MV-4-11 (cell line): ENCODE measurements around the gene ASAP2.

ENCODE experiments used
- DNase-seq: peaks from one replicate; lab custom pipeline; 2025; lab: John Stamatoyannopoulos, UW

ASAP2 gene

GRCh38 chr2:9347411-9347881 is 140.8 kb downstream of the ASAP2 start:
- peak; percentile 36 for DNase-seq

DNA sequence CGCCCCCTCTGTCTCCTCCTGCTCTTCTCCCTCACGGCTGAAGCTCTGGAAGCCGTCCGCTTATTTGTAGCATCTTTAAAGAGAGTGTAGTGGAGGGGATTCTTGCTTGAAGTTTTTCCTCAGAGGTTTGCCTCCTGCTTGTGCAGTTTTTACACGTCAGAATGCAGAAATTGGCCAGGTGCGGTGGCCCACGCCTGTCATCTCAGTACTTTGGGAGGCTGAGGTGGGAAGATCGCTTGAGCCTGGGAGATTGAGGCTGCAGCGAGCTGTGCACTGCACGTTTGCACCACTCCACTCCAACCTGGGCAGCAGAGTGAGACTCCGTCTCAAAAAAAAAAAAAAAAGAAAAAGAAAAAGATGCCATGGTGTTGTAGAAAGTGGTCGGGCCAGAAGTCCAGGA is 147.7 kb downstream of the ASAP2 start:
- no peak for DNase-seq

DNA sequence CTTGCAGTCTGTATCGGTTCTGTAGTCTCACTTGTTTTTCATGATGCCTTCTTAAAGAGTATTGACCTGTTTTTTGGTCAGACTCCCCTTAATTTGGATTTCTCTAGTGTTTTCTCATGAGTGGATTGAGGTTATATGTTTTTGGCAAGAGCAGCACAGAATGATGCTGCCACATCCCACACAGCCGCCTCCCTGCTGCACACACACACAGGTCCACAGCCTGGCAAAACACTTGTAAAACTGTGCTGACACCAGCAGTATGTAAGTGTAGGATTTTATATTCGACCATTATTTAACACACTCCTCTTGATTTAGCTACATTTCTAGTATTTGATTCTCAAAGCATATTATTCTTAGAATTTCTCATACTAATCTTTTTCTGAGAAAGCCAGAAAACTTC is 148.7 kb downstream of the ASAP2 start:
- no peak for DNase-seq

- DNase-seq = no peak
These were observed 149.1 kb downstream of the ASAP2 start for GRCh38 chr2:9355716-9356115.

- DNase-seq = no peak
These were observed 149.6 kb downstream of the ASAP2 start for GRCh38 chr2:9356261-9356660.

- no peak for DNase-seq
These were observed 152.2 kb downstream of the ASAP2 start for GRCh38 chr2:9358846-9359245.

DNA sequence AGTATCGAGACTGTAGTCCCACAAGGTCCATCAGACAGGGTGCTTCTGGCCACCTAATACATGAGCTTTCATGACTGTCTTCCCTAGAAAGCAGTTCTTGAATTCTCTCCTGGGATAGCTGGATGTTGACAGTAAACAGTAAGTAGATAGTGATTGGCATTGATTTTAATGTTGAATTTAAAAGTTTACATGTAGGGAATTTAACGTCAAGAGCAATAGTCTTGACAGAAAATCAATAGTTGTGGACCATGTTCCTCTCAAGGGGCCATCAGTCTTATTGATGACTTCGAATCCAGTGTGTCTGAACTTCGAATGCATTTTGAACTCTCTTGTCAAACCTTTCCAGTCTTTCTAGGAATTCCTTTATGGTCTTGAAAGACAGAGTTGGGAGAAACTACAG is 152.9 kb downstream of the ASAP2 start:
- DNase-seq = no peak

- DNase-seq = no peak
These were observed 153.5 kb downstream of the ASAP2 start for GRCh38 chr2:9360110-9360509.

- no peak for DNase-seq
These were observed 154.1 kb downstream of the ASAP2 start for GRCh38 chr2:9360701-9361100.

DNA sequence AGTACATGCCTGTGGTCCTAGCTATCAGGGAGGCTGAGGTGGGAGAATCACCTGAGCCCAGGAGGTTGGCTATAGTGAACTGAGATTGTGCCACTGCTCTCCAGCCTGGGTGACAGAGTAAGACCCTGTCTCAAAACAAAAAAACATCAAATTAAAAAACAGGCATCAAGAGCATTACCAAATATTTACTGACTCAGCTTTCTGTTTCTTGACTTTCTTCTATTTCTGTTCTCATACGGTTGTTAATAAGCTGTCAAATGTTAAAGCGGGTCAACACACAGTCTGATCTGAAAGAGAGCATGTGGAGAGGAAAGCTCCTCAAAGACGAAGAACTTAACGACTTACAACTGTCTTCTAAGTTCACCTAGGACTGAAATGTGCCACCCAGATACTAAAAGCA is 157.8 kb downstream of the ASAP2 start:
- DNase-seq = no peak

- no peak for DNase-seq
These were observed 158.3 kb downstream of the ASAP2 start for GRCh38 chr2:9364791-9365497.

- DNase-seq = no peak
These were observed 158.9 kb downstream of the ASAP2 start for GRCh38 chr2:9365498-9366019.

- DNase-seq = no peak
These were observed 159.4 kb downstream of the ASAP2 start for GRCh38 chr2:9366026-9366425.

GRCh38 chr2:9370746-9371145 is 164.1 kb downstream of the ASAP2 start:
- DNase-seq = no peak

DNA sequence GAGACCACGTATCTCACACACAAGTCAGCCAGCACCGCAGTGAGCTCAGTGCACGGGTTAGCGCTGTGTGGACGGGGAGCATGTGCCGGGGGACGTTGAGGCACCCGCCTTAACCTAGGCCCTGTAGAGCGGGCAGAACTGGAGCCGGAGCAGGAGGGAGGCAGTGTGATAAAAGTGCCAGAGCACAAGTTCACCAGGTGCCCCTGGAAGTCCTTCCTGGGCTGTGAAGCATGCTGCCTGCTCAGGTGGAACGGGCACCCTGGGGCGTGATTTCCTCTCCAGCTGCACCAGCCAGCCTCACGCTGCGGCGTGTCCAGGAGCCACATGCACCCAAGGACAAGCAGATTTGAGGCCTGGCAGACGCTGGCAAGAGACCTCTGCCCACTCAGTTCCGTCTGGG is 166.4 kb downstream of the ASAP2 start:
- no peak for DNase-seq

- no peak for DNase-seq
These were observed 166.9 kb downstream of the ASAP2 start for GRCh38 chr2:9373476-9373875.

- no peak for DNase-seq
These were observed 167.6 kb downstream of the ASAP2 start for GRCh38 chr2:9374071-9374730.

GRCh38 chr2:9375857-9376428 is 169.3 kb downstream of the ASAP2 start:
- no peak for DNase-seq

DNA sequence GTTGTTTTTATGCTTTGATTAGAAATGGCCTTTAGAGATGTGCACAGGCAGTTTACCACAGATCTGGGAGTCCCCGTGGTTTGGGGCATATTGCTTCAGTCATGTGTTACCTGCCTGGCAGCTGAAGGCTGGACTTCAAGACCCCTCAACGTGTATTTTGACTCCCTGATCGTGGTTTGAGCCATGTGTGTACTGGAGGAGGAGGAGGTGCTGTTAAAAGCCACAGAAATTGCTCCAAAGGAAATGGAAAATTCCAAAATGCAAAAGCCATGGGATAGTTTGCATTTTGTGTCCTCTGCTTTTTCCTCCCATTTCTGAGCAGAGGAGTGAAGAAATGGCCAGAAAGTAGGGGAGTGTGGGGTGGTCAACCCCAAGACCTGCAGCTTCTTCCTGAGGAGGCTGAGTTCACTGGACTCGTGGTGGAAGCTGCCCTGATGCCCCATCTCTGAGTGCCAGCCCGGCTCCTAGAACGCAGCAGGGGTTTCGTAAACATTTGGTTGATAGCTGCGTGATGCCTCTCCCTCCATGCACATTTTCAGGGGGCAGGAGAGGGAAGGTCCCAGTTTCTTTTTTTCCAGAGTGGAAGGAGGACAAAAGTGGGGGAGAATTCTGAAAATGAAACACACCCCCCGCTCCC is 171.0 kb downstream of the ASAP2 start:
- DNase-seq = no peak

- no peak for DNase-seq
These were observed 172.1 kb downstream of the ASAP2 start for GRCh38 chr2:9378433-9379390.

- no peak for DNase-seq
These were observed 172.8 kb downstream of the ASAP2 start for GRCh38 chr2:9379391-9379755.
